BLaER1 (cell line): ENCODE measurements around the gene SAE1.

Source experiments
- H3K27ac ChIP-seq: shearing (Covaris generic); formaldehyde crosslinking; 2 replicates; pipeline ENCODE4 v1.8.1; 2022
- H3K27me3 ChIP-seq: shearing (Covaris generic); formaldehyde crosslinking; 2 replicates; pipeline ENCODE4 v1.8.1; 2022
- H3K36me3 ChIP-seq: shearing (Covaris generic); formaldehyde crosslinking; 2 replicates; pipeline ENCODE4 v1.8.1; 2022
- H3K4me1 ChIP-seq: shearing (Covaris generic); formaldehyde crosslinking; 2 replicates; pipeline ENCODE4 v1.8.1; 2022
- H3K4me2 ChIP-seq: shearing (Covaris generic); formaldehyde crosslinking; 2 replicates; pipeline ENCODE4 v1.8.1; 2022
- H3K4me3 ChIP-seq: shearing (Covaris generic); formaldehyde crosslinking; 2 replicates; pipeline ENCODE4 v1.8.1; 2022
- H3K9ac ChIP-seq: shearing (Covaris generic); formaldehyde crosslinking; 2 replicates; pipeline ENCODE4 v1.8.1; 2022
- H3K9me3 ChIP-seq: shearing (Covaris generic); formaldehyde crosslinking; 2 replicates; pipeline ENCODE4 v1.8.1; 2022
- H4K20me1 ChIP-seq: shearing (Covaris generic); formaldehyde crosslinking; 2 replicates; pipeline ENCODE4 v1.8.1; 2022
- Cebpa-rat ChIP-seq: shearing (Covaris generic); IDR thresholded peaks from 2 replicates; pipeline ENCODE4 v1.8.1; 2022

Gene SAE1

DNA sequence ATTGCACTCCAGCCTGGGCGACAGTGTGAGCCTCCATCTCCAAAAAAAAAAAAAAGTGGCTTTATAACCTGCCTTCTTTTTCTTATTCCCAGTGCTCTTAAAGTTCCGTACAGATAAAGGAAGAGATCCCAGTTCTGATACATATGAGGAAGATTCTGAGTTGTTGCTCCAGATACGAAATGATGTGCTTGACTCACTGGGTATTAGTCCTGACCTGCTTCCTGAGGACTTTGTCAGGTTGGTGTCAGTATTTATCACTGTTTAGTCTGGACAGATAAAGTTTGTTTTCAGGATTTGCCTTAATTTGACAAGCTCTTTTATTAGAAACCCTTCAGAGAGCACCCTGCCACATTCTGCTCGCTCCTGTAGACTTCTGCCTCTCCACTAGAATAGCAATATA, 66.5 kb downstream of the SAE1 start:
- Histone ChIP-seq H4K20me1 (peaks cover 22% of the 10 kb centered on the region; the same call in 1 of the 2 replicates), H3K27ac (no peak overlapping the region), H3K9me3 (no peaks in the 10 kb centered on the region), H3K27me3 (no peaks in the 10 kb centered on the region), H3K36me3 (peaks cover 91% of the 10 kb centered on the region), H3K4me1 (no peaks in the 10 kb centered on the region), H3K4me3 (no peak overlapping the region), H3K9ac (no peak overlapping the region), H3K4me2 (no peak overlapping the region)
- no peak for TF ChIP-seq Cebpa-rat

GRCh38 chr19:47200530-47200929, 69.9 kb downstream of the SAE1 start:
- H3K9ac ChIP-seq, result no peak overlapping the region
- no peak for TF ChIP-seq Cebpa-rat
- H3K36me3 ChIP-seq, result peaks cover 97% of the 10 kb centered on the region
- no peaks in the 10 kb centered on the region for H3K9me3 ChIP-seq
- H4K20me1 ChIP-seq, result 0 out of 2 replicates have a peak, but pooled peaks cover 6% of the 10 kb centered on the region
- no peaks in the 10 kb centered on the region for H3K27me3 ChIP-seq
- H3K4me2 ChIP-seq, result no peak overlapping the region
- H3K27ac ChIP-seq, result no peak overlapping the region
- H3K4me3 ChIP-seq, result no peak overlapping the region
- no peaks in the 10 kb centered on the region for H3K4me1 ChIP-seq

GRCh38 chr19:47203254-47203653, 72.6 kb downstream of the SAE1 start:
- Histone ChIP-seq H3K9me3 (no peaks in the 10 kb centered on the region), H3K4me2 (no peak overlapping the region), H3K36me3 (peaks cover 100% of the 10 kb centered on the region), H3K27me3 (no peaks in the 10 kb centered on the region), H3K4me3 (no peak overlapping the region), H3K9ac (no peak overlapping the region), H4K20me1 (0 out of 2 replicates have a peak, but pooled peaks cover 6% of the 10 kb centered on the region), H3K27ac (no peak overlapping the region), H3K4me1 (peaks cover 13% of the 10 kb centered on the region)
- no peak for TF ChIP-seq Cebpa-rat

DNA sequence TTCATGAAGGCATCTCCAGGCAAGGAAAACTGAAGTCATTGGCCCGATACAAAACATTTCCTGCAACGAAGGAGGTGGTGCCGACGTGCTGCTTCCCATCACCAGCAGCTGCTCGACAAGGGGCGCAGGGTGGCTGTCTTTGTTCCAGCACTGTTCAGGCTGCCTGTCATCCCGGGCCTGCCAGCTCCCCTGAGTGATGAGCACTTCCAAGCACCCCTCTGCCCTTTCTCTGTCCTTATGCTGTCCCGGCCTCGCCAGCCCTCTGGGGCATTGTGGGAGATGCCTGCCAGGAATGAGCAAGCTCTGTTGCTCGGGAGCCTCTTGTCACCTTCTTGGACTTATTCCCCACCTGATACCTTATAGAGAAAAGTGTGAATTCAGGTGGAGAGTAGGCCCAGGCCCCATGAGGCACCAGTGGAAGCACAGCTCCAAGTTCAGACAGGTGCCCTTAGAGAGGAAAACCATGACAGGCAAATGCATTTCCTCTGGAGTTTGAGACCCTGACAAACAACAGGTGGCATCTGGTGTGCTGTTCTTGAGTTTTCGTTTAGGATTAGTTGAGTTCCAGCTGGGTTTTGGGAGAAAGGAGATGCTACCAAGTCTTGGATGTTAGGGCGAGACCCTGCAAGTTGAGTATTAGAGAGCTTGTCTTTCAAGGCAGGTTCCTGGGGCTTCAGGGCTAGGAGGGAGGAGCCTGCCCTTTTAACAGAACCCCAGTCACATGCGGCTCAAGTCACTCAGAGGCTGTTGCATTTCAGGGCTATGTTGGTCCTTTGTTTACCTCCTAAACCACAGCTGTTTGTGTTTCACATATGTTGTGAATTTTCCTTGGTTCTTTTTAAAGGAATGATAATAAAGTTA, 78.9 kb downstream of the SAE1 start:
- no peaks in the 10 kb centered on the region for H3K27me3 ChIP-seq
- H3K36me3 ChIP-seq, result peaks cover 60% of the 10 kb centered on the region
- H3K4me1 ChIP-seq, result peaks cover 76% of the 10 kb centered on the region
- peak overlapping the region; percentile 72 for H3K4me2 ChIP-seq
- TF ChIP-seq Cebpa-rat, result no peak
- H3K27ac ChIP-seq, result peak overlapping the region; percentile 80
- peaks cover 7% of the 10 kb centered on the region; the same call in 1 of the 2 replicates for H4K20me1 ChIP-seq
- H3K4me3 ChIP-seq, result no peak overlapping the region
- no peaks in the 10 kb centered on the region for H3K9me3 ChIP-seq
- H3K9ac ChIP-seq, result peak overlapping the region; percentile 53; the same call in 1 of the 2 replicates

DNA sequence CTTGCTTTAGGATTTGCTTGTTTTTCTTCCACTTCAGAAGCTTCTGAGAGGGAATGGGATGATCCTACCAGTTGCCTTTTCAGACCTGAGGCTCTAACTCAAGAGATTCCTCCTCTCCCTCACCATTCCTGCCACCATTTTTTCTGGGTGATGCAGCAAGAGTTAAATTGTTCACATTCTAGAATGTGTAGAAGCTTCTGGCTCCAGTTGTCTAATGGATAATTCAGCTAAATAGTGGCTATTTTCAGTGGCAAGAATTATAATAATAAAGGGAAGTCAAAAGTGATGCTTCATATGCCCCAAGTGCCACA, 79.5 kb downstream of the SAE1 start:
- Histone ChIP-seq H3K4me2 (peak overlapping the region; percentile 72), H3K4me1 (peaks cover 77% of the 10 kb centered on the region), H3K9ac (peak overlapping the region; percentile 53; the same call in 1 of the 2 replicates)

DNA sequence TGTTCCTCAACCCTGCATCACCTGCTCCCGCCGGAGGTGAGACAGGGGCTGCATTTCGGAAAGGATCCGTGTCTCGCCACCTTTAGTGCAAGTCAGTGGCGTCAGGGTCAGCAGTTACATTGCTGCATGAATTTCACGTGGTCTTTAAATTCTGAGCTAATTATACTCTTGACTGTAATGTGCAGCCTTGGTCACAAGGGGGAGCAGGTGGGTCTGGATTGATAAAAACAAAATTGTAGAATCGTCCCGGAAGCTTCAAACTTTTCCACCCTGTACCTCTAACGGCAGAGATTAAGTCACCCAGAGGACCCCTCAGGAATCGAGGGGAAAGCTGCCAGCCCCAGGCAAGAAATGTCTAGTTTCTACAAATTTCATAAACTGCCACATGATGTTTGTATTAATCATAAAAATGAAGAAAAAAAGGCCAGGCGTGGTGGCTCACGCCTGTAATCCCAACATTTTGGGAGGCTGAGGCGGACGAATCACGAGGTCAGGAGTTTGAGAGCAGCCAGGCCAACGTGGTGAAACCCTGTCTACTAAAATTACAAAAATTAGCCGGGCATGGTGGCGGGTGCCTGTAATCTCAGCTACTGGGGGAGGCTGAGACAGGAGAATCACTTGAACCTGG, 80.2 kb downstream of the SAE1 start:
- peak overlapping the region; percentile 65 for H3K9ac ChIP-seq

More for the DNA sequence above, 79.5 kb downstream of the SAE1 start:
- Histone ChIP-seq H3K27ac (peak overlapping the region; percentile 80), H3K9me3 (no peaks in the 10 kb centered on the region), H3K4me3 (no peak overlapping the region), H4K20me1 (peaks cover 7% of the 10 kb centered on the region; the same call in 1 of the 2 replicates), H3K27me3 (no peaks in the 10 kb centered on the region), H3K36me3 (peaks cover 54% of the 10 kb centered on the region)
- no peak for TF ChIP-seq Cebpa-rat

GRCh38 chr19:47215581-47215980, 84.9 kb downstream of the SAE1 start:
- H3K27me3 ChIP-seq, result no peaks in the 10 kb centered on the region
- H4K20me1 ChIP-seq, result no peaks in the 10 kb centered on the region; the same call in 1 of the 2 replicates
- H3K4me2 ChIP-seq, result no peak overlapping the region
- H3K27ac ChIP-seq, result no peak overlapping the region
- no peak overlapping the region for H3K9ac ChIP-seq
- peaks cover 40% of the 10 kb centered on the region for H3K4me1 ChIP-seq
- no peaks in the 10 kb centered on the region for H3K9me3 ChIP-seq
- no peak overlapping the region for H3K4me3 ChIP-seq
- TF ChIP-seq Cebpa-rat, result no peak
- peaks cover 7% of the 10 kb centered on the region for H3K36me3 ChIP-seq

More for the DNA sequence above, 80.2 kb downstream of the SAE1 start:
- Histone ChIP-seq H3K4me2 (peak overlapping the region; percentile 72), H3K4me3 (no peak overlapping the region), H4K20me1 (peaks cover 7% of the 10 kb centered on the region; the same call in 1 of the 2 replicates), H3K4me1 (peaks cover 77% of the 10 kb centered on the region), H3K9me3 (no peaks in the 10 kb centered on the region), H3K27me3 (no peaks in the 10 kb centered on the region), H3K36me3 (peaks cover 47% of the 10 kb centered on the region), H3K27ac (peak overlapping the region; percentile 80)
- TF ChIP-seq Cebpa-rat, result no peak

- peaks cover 34% of the 10 kb centered on the region for H3K36me3 ChIP-seq
- H3K27me3 ChIP-seq, result no peaks in the 10 kb centered on the region
- H3K9ac ChIP-seq, result no peak overlapping the region
- no peak overlapping the region for H3K4me2 ChIP-seq
- H3K4me1 ChIP-seq, result peaks cover 11% of the 10 kb centered on the region
- H3K27ac ChIP-seq, result peak overlapping the region; percentile 14; the same call in 1 of the 2 replicates
- no peak for TF ChIP-seq Cebpa-rat
- H3K4me3 ChIP-seq, result no peak overlapping the region
- H3K9me3 ChIP-seq, result no peaks in the 10 kb centered on the region
- H4K20me1 ChIP-seq, result peaks cover 17% of the 10 kb centered on the region; the same call in 1 of the 2 replicates
These were observed 90.6 kb downstream of the SAE1 start for GRCh38 chr19:47221080-47221841.

GRCh38 chr19:47221890-47222289, 91.3 kb downstream of the SAE1 start:
- no peak overlapping the region for H3K4me2 ChIP-seq
- 0 out of 2 replicates have a peak overlapping the region, but pooled peaks have one; percentile 14 for H3K27ac ChIP-seq
- no peaks in the 10 kb centered on the region for H3K9me3 ChIP-seq
- TF ChIP-seq Cebpa-rat, result no peak
- H3K4me3 ChIP-seq, result no peak overlapping the region
- H3K27me3 ChIP-seq, result no peaks in the 10 kb centered on the region
- peaks cover 17% of the 10 kb centered on the region for H3K4me1 ChIP-seq
- H3K36me3 ChIP-seq, result peaks cover 34% of the 10 kb centered on the region
- no peak overlapping the region for H3K9ac ChIP-seq
- peaks cover 21% of the 10 kb centered on the region; the same call in 1 of the 2 replicates for H4K20me1 ChIP-seq
